GM12892 (cell line): ENCODE measurements around the gene PTPRN2.

Source experiments
- DNase-seq: peaks from one replicate; pipeline ENCODE4 v3.0.0; 2011; ENCODE audit not compliant: insufficient read length
- FAIRE-seq: peaks from 2 replicates; lab custom pipeline; 2011; peaks lifted over from hg19 to GRCh38; lab: Jason Lieb, UNC
- POLR2A ChIP-seq: IDR thresholded peaks from 2 replicates; pipeline ENCODE4 v1.6.1; 2011; ENCODE audit warnings: low read depth, low read length, control low read depth
- POLR2AphosphoS5 ChIP-seq: IDR thresholded peaks from 2 replicates; pipeline ENCODE4 v1.6.1; 2011; ENCODE audit warnings: low read depth, low read length, control low read depth
- TAF1 ChIP-seq: IDR thresholded peaks from 2 replicates; pipeline ENCODE4 v1.6.1; 2011; ENCODE audit warnings: low read depth, mild to moderate bottlenecking, control low read depth, low read length, borderline replicate concordance

Gene PTPRN2

DNA sequence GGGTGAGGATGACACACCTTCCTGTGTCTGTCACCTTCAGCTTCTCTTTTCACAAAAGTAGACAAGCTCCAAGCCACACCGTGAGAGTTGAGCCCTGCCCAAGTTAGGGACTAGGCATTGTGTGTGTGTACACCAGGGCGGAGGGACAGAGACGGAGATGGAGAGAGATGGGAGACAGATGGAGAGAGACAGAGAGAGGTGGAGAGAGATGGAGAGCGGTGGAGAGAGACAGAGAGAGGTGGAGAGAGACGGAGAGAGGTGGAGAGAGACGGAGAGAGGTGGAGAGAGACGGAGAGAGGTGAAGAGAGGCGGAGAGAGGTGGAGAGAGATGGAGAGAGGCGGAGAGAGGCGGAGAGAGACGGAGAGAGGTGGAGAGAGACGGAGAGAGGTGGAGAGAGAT is 1043.8 kb downstream of the PTPRN2 start:
- FAIRE-seq = no peak
- TF ChIP-seq TAF1 (no peak), POLR2A (no peak), POLR2AphosphoS5 (no peak)
- no peak for DNase-seq

DNA sequence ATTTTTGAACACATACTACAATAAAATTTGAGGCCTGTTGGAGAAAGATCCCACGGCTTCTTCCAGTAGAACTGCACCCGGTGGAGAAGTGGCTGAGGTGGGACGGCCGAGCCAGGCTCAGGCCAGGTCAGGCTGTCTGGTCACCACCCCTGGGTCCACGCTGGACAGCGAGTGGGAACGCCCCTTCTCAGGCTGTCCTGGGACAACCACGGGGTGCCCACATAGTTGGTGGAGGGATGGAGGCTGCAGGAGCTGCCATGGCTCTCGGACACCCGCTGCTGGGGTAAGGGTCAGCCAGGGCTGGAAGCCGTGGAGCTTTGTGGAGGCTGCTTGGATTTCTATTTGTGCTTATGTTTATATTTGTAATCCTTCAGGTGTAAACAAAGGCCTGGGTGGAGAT is 1044.3 kb downstream of the PTPRN2 start:
- no peak for DNase-seq
- TF ChIP-seq TAF1 = no peak
- no peak for TF ChIP-seq POLR2A
- no peak for TF ChIP-seq POLR2AphosphoS5
- no peak for FAIRE-seq

DNA sequence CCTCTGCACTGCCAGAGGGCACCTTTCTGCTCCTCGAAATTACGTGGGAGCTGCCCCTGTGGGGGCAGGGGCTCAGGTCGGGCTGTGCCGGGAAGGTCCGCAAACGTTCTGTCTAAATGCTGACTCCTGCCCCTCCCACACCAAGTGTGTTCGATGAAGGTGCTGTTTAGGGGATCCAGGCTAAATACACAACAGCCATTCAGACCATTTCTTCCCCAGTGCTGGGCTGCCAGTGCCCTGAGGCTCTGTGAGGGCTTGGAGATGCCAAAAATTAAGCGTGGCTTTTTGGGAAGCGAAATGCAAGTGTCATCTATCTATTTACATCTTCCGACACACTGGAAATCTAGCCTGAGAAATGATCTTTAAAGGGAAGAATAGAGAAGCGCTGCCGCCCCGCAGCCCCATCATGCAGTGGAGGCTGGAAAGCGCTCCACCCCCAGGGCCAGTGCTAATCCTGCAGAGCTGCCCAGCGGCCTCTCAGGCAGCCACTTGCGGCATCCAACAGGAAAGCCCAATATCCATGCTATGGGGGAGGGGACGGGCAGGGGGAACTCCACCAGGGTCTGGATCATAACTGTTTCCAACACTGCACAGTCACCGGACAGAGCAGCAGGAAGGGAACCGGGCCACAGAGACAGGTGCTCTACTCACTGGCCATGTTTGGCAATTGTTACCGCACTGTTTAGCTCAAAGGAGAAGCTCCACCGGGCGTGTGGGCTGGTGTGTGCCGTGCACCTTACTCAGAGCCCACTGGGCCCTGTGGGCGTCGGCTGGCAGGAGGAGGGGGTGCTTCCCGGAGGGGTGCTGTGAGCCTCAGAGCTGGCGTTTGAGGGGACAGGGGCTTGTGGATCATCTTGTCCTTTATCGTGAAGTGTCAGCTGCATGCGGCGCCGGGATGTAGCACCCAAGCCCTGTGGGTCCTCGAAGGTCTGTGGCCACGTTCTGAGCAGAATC is 1045.3 kb downstream of the PTPRN2 start:
- TF ChIP-seq POLR2A = no peak
- no peak for TF ChIP-seq POLR2AphosphoS5
- TF ChIP-seq TAF1 = no peak
- no peak for DNase-seq
- FAIRE-seq = no peak

DNA sequence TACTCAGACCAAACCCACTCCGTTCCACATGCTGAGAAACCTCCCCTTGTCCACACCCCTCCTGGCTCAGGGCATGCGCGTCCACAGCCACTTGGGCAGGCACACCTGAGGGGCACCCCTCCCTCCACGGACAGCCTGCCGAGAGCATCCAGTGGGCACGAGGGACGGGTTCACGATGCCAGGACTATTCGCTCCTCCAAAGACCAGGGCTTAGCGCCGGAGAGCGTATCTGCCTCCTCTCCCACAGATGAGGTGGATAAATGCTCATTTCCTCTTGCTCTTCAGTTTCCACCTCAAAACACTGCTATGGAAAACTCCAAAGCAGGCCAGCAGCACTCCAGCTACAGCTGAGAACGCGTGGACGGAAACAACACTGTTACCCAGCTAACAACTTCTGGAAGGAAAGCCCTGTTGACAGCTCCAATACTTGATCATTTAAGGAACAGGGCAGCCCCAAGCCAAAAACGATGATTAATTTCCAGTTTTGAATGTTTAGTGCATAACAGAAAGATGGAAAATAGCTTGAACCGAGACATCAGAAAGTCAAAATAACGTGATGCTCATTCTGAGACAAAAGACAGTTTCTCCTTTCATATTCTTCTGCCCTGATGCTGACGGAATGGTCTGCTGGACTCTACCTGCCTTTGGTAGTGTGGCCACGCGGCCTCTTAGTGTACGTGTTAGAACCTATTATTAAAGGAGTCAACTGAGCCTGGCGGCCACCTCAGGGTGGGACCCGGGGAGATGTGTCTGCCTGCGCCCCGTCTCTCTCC is 1046.1 kb downstream of the PTPRN2 start:
- TF ChIP-seq POLR2A = no peak
- no peak for TF ChIP-seq POLR2AphosphoS5
- no peak for TF ChIP-seq TAF1
- FAIRE-seq (no peak), DNase-seq (no peak)

DNA sequence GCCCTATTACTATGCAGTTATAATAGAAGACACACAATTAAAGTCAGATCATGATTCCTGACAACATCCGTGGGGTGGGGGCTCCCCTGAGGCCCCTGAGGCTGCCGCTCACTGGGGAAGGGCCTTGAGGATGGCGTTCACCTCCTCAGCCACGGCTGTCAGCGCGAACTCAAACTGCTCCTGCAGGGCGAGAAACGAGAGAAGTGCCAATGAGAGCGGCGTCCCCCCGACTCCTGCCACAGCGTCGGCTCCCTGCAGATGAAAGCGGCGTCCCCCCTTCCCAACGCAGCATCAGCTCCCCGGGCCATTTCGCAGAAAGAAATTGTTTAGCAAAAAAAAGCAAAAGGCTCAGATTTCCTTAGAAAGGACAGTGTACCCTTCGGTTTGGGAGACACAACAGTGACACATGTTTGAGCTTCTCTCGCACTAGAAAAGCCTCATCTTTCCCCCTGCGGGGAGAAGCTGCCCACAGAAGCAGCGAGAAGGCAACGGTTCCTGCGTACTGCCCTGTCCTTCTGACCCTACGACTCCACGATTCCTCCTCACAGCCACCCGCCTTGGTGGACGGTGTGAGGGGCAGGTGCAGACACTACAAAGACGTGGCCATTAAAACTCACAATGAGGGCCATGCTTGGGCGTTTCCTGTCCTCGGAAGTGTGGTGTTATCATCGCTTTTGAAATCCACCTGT is 1046.9 kb downstream of the PTPRN2 start:
- no peak for FAIRE-seq
- no peak for DNase-seq
- TF ChIP-seq POLR2AphosphoS5 (no peak), POLR2A (no peak), TAF1 (no peak)

DNA sequence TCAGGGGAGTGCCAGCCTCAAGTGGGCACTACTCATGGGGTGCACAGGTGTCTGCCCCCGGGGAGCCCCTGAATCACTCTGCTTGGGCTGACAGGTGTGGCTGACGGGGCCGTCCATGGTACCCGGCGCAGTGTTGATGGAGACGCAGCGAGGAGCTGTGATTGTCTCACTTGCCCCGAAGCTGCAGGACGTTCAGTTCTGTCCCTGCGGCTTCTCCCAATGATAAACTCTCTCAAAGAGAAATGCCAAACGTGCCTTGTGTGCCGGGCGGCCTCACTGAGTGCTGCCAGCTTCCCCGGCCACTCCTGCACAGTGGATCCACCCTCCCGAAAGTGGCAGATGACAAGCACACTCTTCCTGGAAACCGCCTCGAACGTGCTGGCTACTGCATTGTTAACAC is 1047.6 kb downstream of the PTPRN2 start:
- FAIRE-seq (no peak), DNase-seq (no peak)
- TF ChIP-seq TAF1 (no peak), POLR2AphosphoS5 (no peak), POLR2A (no peak)

DNA sequence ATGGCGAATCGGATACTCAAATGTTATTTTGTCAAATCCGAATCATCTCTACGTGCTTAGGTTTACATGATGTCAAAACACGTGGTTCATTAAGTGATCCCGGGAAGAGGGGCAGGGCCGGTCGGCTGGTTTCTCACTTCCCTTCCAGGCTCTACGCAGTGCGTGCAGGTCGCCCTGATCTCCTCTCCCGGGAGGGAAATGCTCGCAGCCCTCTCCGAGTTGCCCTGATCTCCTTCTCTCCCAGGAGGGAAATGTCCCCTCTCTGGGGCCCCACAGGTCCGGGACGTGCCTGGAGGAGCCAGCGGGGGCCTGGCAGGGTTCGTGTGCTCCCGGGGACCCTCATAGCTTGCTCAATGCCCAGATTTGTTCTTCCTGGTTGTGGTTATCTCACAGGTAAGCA is 1048.1 kb downstream of the PTPRN2 start:
- FAIRE-seq (no peak), DNase-seq (no peak)
- TF ChIP-seq TAF1 (no peak), POLR2AphosphoS5 (no peak), POLR2A (no peak)

DNA sequence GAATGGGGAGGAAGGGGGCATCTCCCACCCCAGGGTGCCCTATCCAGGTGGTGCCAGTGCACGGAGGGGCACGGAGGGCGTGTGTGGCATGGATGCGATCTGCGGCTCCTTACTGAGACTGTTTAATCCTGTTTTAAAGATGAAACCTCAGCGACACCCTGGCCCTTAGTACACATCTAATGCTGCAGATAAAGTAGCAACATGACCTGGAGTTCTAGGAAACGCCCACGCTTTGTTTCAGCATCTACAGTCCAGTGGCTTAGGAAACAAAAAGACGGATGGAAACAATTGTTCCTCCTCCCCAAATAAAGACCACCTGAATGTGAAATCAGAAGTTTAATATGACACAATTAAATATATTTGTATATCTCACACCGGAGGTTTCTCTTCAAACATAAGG is 1048.9 kb downstream of the PTPRN2 start:
- FAIRE-seq (no peak), DNase-seq (no peak)
- TF ChIP-seq POLR2A (no peak), POLR2AphosphoS5 (no peak), TAF1 (no peak)

DNA sequence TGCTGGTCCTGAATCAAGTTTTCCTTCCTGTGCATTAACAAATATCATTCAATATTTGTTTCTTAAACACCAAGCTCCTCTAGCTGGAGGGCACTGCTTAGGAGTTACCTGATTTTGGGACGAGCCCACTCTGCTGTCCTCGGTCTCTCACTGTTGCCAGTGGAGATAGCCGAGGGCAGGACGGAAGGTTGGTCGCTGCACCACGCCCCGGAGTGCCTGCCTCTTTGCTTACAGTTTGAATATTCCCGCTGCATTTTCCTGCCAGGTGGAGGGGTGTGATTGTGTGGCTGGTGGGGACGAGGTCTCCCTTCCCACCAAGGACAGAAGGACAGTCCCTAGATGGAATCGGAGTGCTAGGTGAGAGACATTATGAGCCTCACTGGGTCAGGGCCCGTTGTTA is 1049.3 kb downstream of the PTPRN2 start:
- DNase-seq (no peak), FAIRE-seq (no peak)
- no peak for TF ChIP-seq TAF1
- no peak for TF ChIP-seq POLR2A
- TF ChIP-seq POLR2AphosphoS5 = no peak

DNA sequence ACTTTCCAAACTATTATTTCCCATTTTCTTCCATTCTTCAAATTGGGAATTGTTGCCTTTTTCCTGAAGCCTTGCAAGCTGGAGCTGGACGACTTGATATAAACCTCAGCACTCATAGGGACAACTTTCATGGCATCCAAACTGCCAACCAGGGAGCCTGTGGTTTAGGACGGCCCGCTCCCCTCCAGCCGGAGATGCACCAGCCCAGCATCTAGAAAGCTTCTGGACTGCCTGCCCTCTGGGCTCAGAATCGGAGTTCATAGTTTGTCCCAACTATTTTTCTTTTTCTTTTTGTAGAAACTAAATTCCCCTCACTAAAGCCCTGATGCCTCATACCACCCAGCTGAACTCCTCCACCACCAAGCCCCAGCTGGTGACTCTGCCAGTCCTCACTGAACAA is 1050.6 kb downstream of the PTPRN2 start:
- no peak for FAIRE-seq
- TF ChIP-seq POLR2A (no peak), TAF1 (no peak), POLR2AphosphoS5 (no peak)
- DNase-seq = no peak

DNA sequence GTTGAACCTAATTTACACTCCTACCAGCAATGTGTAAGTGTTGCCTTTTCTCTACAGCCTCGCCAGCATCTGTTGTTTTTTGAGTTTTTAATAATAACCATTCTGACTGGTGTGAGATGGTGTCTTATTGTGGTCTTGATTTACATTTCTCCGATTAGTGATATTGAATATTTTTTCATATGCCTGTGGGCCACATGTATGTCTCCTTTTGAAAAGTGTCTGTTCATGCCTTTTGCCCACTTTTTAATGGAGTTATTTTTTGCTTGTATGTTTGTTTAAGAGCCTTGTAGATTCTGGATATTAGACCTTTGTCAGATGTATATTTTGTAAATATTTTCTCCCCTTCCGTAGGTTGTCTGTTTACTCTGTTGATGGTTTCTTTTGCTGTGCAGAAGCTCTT is 1055.6 kb downstream of the PTPRN2 start:
- no peak for DNase-seq
- TF ChIP-seq TAF1 (no peak), POLR2A (no peak), POLR2AphosphoS5 (no peak)
- FAIRE-seq = no peak
